Measurements from ENCODE around the gene UNC5C. TPM values are rescaled to one million over a fixed set of nuclear protein-coding genes. Genes with fewer than 3 reads are reported as not detected.
A peak's percentile ranks its signal among the peaks of the same experiment; 100 is the strongest.

The UNC5C gene
- total RNA-seq, 1 experiment from 2014 or later, result 8.2 TPM

GRCh38 chr4:95167805-95168204 lies 381.0 kb downstream of the UNC5C start:
- H3K4me3 ChIP-seq (ENCODE audit: low read depth in 2 of 2, low read length in 2 of 2), result no peak overlapping the region
- intact Hi-C loops (cut with micrococcal nuclease; ENCODE audit: unreplicated experiment) (loop anchor here (2.0 to 5.0 kb wide), 2 partner anchors 377 to 1184 kb away; no protein-coding TSS in a partner anchor), in situ Hi-C loops (cut with HindIII; ENCODE audit: low pct_unique_long_range_greater_than_20kb, low sequenced_read_pairs) (no loop called here)
- TF ChIP-seq CTCF (IDR thresholded peaks at IDR 0.05), result peak; percentile 25
- TF ChIP-seq SIN3A (IDR thresholded peaks at IDR 0.05; ENCODE audit: borderline replicate concordance, insufficient read depth, low read depth, low read length), result no peak
- H3K27ac ChIP-seq (ENCODE audit: low read length), result no peak overlapping the region
- no peaks in the 10 kb centered on the region for H3K4me1 ChIP-seq (ENCODE audit: control insufficient read depth, insufficient read depth, low read length)
- DNase-seq (ENCODE audit: low read depth, low spot score) (no peak), ATAC-seq (no peak)
- no TSS peak for BruUV-seq (replicated peaks)
- no peaks in the 10 kb centered on the region for H3K27me3 ChIP-seq (ENCODE audit: control insufficient read depth, insufficient read depth, low read length)
- CTCF ChIA-PET, result no interaction called here
- no peaks in the 10 kb centered on the region for H3K9me3 ChIP-seq (ENCODE audit: control insufficient read depth, insufficient read depth, low read depth, low read length)
- POLR2A ChIA-PET, result no interaction called here
- H3K36me3 ChIP-seq (ENCODE audit: control insufficient read depth, insufficient read depth, low read length), result no peaks in the 10 kb centered on the region

DNA sequence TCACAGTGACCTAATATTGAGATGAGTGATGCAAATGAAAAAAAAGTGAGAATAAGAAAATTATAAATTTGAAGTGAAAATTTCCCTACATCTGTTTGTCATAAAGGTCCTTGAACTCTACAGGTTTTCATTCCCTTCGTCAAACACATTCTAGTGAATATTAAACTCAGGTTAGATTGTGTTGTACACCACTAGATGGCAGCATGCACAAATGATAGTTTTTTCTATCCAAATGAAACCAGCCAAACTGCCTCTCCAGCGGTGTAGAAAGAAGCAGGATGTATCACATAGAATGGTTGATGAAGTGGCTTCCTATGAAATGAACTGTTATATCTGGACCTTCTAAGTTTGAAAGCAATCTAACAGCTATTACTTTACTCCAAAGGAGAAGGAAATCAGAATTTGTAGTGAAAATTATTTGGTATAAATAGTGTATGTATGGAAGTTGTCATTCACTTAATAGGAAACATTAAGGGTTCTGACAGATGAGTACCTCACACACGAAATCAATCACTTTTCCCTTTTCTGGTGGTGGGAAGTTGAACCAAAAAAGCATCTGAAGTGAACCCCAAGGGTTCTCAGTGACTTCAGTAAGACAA lies 382.7 kb downstream of the UNC5C start:
- no peak for TF ChIP-seq SIN3A (IDR thresholded peaks at IDR 0.05; ENCODE audit: borderline replicate concordance, insufficient read depth, low read depth, low read length)
- TF ChIP-seq CTCF (IDR thresholded peaks at IDR 0.05), result peak; percentile 48; the same call in 1 of the 2 replicates
- in situ Hi-C loops (cut with HindIII; ENCODE audit: low pct_unique_long_range_greater_than_20kb, low sequenced_read_pairs) (no loop called here), intact Hi-C loops (cut with micrococcal nuclease; ENCODE audit: unreplicated experiment) (loop anchor here (2.0 to 5.0 kb wide), 2 partner anchors 379 to 1186 kb away; no protein-coding TSS in a partner anchor)
- H3K4me3 ChIP-seq (ENCODE audit: low read depth in 2 of 2, low read length in 2 of 2), result no peak overlapping the region
- no TSS peak for BruUV-seq (replicated peaks)
- H3K9me3 ChIP-seq (ENCODE audit: control insufficient read depth, insufficient read depth, low read depth, low read length), result no peaks in the 10 kb centered on the region
- peak overlapping the region; percentile 54; the same call in 1 of the 2 replicates for H3K27ac ChIP-seq (ENCODE audit: low read length)
- peak; percentile 30 for DNase-seq (ENCODE audit: low read depth, low spot score)
- peak; percentile 83 for ATAC-seq
- ChIA-PET POLR2A (no interaction called here), CTCF (no interaction called here)
- no peaks in the 10 kb centered on the region for H3K36me3 ChIP-seq (ENCODE audit: control insufficient read depth, insufficient read depth, low read length)
- no peaks in the 10 kb centered on the region for H3K27me3 ChIP-seq (ENCODE audit: control insufficient read depth, insufficient read depth, low read length)
- H3K4me1 ChIP-seq (ENCODE audit: control insufficient read depth, insufficient read depth, low read length), result no peaks in the 10 kb centered on the region

DNA sequence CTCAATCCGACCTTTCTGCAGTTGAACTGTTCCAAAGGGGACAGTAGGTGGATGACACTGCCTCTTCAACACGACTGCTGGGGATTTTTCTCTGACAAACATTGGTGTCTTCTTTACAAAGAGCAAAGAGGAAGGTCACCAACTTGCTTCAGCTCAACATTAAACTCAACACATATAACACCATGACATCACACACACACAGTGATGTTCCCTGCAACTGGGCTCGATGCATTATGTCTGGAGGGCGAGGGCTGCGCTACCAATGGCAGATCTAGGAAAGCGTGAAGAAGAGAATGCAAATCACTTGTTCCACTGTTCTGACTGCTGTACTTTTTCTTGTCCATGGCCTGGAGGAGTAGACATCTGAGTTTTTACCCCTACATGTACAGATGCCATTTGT lies 385.9 kb downstream of the UNC5C start:
- no peak for DNase-seq (ENCODE audit: low read depth, low spot score)
- no peak for ATAC-seq
- TF ChIP-seq CTCF (IDR thresholded peaks at IDR 0.05) (no peak), REST (IDR thresholded peaks at IDR 0.05; ENCODE audit: insufficient read depth in 1 of 2, low read depth in 2 of 2, low read length in 1 of 2) (no peak), POLR2AphosphoS5 (IDR thresholded peaks at IDR 0.05; ENCODE audit: low read depth, low read length) (no peak), TCF7L2 (IDR thresholded peaks at IDR 0.05; ENCODE audit: low read depth, low read length) (no peak), SIN3A (IDR thresholded peaks at IDR 0.05; ENCODE audit: borderline replicate concordance, insufficient read depth, low read depth, low read length) (no peak)
- Histone ChIP-seq H3K4me3 (ENCODE audit: low read depth in 2 of 2, low read length in 2 of 2) (no peak overlapping the region), H3K27me3 (ENCODE audit: control insufficient read depth, insufficient read depth, low read length) (no peaks in the 10 kb centered on the region), H3K36me3 (ENCODE audit: control insufficient read depth, insufficient read depth, low read length) (no peaks in the 10 kb centered on the region), H3K27ac (ENCODE audit: low read length) (no peak overlapping the region), H3K4me1 (ENCODE audit: control insufficient read depth, insufficient read depth, low read length) (no peaks in the 10 kb centered on the region), H3K9me3 (ENCODE audit: control insufficient read depth, insufficient read depth, low read depth, low read length) (no peaks in the 10 kb centered on the region)
- in situ Hi-C loops (cut with HindIII; ENCODE audit: low pct_unique_long_range_greater_than_20kb, low sequenced_read_pairs), result no loop called here
- ChIA-PET CTCF (no interaction called here), POLR2A (no interaction called here)
- no TSS peak for BruUV-seq (replicated peaks)
- intact Hi-C loops (cut with micrococcal nuclease; ENCODE audit: unreplicated experiment), result no loop called here

Measured in Panc1 (cell line).